Measurements from ENCODE around the gene CDK5RAP1.

CDK5RAP1 gene

DNA sequence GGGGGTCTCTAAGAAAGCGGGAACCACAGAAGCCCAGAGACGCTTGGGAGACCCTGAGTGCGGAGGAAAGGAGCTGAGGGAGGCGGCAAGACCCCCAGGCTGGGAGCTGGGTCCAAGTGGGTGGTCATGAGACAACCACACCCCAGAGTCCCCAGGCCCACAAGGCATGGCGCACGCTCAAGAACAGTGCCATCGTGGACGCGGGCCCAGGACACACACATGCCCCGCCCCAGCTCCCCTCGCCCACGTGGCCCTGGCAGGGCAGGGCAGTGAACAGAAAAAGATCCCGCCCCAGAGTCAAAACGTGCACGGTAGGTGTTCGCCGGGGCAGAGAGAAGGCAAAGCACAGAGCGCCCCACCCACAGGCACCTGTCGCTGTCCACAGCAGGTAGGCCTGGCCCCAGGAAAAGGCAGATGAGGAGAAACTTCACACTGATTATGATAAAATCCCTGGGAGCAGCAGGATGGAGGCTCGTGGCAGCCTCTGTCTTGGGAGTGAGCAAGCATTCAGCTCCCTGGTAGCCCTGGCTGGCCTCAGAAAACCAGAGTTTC, 68.3 kb downstream of the CDK5RAP1 start:
- DNase-seq = no peak

DNA sequence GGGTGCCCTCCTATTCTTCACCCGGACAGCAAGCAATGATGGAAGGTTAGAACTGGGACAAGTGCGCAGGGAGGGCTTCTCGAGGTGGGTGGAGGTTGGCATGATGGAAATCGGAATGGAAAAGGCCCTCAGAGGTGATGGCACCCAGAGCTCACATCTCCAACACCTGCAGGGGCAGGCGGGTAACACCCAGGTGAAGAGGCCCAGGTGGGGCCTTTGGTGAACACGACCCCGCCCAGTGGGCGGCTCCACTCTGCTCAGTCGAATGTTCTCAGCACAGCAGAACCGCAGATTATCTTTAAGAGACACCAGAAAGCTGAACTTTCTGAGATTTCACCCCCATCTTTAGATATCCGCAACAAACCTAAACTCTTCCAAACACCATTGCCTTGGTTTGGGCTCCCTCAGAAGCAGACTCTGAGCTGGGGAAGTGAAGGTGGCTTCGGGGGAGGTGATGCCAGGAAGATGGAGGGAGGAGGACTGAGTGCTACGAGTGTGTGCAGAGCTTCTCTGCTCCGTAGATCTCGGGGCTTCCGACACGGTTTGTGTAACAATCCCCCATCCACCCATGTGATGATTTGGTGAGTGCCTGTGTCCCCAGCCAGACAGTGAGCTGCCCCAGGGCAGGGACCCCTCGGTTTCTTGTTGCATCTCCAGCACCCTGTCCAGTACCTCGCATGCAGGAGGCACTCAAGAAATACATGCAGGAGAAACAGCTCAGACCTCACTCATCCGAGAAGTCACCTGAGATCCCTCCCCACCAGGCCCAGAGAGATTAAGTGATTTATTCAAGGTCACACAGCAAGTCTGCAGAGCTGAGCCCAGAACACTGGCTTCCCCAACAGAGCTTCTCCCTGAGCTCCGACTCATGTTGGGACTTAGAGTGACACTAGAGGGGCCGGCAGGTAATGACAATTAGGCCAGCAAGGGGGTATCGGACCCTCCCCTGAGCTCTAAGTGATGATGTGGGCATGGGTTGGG, 72.9 kb downstream of the CDK5RAP1 start:
- DNase-seq = no peak

DNA sequence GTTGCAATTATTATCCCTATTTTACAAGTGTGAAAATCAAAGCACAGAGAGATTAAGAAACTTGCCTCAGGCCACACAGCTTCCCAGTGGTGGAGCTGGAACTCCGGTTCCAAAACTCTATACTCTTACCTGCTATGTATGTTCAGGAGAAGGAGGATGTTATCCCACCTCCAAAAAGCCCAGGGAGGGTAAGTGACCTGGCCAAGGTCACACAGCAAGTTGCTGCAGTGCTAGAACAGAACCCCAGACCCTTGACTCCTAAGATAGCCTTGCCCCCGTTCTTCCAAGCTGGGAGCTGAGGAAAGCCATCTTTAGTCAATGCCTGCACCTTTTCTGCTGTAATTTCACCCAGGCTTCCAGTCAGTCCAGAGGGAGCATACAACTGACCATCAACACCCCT, 76.0 kb downstream of the CDK5RAP1 start:
- DNase-seq = no peak

DNA sequence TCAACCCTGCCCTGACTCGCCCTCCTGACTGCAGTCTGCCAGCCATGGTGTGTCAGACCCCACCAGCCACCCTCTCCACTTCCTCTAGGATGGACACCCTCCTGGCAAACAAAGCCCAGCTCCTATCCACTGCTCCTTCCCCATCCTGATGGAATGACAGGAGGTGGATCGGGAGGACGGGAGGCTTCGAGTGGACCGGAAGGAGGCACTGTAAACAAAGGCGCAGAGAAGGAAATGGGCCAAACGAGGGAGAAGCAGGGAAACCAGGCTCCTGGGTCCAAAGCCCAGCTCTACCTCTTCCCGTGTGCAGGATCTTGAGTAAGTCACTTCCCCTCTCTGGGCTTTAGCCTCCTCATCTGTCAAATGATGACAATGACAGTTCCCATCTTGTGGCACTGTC, 78.1 kb downstream of the CDK5RAP1 start:
- DNase-seq = no peak

DNA sequence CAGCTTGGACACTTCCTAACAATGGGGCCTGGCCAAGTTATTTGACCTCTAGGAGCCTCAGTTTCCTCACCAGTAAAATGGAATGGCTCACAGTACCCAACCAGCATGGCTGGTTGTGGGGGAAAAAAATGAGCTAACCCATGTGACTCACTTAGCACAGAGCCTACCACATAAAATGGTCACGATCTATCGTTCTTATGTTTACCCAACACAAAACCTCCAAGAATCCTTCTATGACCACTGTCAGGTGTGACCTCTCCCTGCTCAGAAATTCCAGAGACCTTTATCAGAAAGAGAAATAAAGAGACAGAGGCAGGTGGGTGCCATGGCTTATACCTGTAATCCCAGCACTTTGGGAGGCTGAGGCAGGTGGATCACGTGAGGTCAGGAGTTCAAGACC, 78.9 kb downstream of the CDK5RAP1 start:
- DNase-seq = no peak

DNA sequence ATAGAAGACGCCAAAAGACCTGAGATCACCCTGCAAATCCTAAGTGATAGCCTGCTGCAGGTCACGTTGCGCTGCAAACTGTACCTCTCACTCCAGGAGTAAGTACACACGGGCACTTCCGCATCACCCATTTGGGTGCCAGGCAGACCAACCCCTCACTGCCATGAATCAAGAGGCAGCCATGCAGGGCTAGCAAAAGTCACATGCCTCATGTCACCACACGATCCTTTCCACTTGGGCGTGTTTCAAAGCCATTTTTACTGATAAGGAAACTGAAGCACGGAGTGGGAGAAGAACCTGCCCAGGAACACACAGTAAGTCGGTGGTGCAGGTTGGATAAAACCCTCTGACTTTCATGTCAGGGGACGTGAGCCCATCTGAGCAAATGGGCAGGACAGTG, 81.3 kb downstream of the CDK5RAP1 start:
- DNase-seq = no peak

DNA sequence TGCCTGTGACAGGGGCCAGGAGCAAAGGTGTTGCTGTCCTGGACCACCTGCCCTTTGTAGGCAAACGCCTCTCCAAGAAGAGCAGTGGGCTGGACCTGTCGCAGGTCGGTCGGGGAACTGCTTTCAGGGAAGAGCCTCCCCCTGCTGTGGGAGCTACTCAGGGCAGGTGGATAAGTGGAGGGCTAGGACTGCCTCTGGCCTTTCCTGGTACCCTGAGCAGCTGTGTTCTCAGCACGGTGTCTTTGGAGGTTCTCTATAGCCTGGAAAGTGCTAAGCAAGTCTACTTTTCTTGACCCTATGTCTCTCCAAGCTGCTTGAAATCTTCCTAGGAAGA, 83.3 kb downstream of the CDK5RAP1 start:
- no peak for DNase-seq

DNA sequence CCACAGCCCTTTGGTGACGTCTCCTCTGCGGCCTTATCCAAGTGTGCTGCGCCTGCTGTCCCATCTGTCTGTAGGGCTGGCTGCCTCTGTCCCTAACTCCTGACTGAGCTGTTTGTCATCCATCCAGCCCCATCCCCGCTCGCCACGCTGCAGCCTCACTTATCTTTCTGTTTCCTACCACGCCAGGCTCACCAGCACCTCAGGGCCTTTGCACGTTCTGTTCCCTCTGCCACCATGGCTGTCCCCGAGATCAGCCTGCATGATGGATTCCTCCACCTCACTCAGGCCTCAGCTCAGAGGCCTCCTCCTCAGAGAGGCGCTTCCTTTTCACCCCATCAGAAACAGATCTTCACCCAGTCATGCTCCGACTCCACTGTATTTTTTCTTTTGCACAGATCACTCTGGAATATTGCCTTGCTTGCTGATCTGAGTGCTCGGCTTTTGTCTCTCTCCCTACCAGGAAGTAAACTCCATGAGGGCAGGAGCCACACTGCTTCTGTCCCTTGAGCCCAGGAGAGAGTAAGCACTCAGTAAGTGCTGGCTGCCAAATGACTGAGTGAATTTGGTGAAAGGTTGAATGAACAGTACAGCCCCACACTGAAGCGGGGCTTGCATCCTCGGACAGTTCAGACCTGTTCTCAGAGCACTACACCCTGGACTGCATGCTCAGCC, 83.8 kb downstream of the CDK5RAP1 start:
- no peak for DNase-seq

DNA sequence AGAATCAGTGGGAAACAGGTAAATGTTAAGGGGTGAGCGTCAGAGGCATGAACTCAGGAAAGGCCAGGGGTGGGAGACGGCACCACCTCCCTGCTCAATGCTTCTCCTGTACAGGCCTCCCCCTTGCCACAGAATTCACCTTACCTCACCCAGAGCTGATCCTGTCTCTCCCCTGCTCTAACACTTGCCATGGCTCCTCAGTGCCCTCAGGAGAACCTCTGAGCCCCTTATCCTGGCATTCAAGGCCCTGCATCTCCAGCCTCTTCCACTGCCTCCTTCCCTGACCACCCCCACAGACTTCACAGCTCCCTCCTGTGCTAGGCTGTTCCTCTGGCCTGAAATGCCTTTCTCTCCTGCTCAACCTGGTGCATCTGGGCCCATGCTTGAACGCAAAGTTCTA, 84.4 kb downstream of the CDK5RAP1 start:
- no peak for DNase-seq

DNA sequence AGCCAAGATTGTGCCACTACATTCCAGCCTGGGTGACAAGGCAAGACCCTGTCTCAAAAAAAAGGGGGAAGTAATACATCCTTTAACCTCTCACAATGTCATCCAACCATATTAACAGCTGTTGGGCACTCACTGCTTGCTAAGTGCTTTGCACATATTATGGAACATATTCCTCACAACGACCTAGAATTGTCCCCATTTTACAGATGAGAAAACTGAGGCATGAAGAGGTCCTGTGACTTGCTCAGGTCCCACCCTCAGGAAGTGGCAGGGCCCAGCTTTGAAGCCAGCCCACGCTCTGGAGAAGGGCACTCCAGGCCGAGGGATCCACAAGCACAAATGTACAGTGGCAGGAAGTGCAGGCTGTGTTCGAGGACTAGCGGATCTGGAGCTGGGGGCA, 85.0 kb downstream of the CDK5RAP1 start:
- DNase-seq = no peak

DNA sequence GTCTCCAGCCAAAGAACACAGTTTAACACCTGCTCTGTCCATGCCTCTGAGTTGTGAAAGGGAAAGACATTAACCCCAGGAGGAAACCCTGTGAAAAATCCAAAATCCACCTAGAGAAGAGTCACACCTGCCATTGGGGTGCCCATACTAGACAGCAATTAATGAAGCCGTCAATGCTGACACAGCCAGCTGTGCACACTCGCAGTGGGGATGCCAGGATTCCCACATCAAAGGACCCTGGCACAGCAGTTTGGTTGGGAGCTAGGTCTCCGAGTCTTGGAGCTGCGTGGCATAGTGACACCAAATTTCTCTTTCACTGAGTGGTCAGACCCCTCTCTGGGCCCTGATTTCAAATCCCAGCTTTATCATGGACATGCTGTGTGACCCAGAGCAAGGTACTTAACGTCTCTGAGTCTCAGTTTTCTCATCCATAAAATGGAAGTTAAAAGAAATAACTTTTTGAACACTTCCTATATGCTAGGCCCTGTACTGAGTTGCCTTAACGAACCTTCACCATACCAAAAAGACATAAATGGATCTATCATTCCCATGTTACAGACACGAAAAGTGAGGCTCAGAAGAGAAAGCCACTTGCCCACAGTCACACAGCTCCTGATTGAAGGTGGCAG, 87.5 kb downstream of the CDK5RAP1 start:
- no peak for DNase-seq

DNA sequence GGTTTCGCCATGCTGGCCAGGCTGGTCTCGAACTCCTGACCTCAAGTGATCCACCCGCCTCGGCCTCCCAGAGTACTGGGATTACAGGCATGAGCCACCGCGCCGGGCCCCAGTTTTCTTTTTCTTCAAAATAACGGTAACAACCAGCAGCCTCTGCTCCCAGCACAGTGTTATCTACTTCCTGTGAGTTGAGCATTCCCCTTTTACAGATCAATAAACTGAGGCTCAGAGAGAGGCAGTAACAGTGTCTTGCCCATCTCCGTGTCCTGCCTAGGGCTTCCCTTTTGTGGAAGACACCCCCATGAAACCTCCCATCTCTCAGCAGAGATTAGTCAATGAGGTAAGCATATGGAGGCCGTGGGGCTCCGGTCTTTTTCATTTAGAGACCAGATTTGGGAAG, 88.7 kb downstream of the CDK5RAP1 start:
- DNase-seq = no peak

DNA sequence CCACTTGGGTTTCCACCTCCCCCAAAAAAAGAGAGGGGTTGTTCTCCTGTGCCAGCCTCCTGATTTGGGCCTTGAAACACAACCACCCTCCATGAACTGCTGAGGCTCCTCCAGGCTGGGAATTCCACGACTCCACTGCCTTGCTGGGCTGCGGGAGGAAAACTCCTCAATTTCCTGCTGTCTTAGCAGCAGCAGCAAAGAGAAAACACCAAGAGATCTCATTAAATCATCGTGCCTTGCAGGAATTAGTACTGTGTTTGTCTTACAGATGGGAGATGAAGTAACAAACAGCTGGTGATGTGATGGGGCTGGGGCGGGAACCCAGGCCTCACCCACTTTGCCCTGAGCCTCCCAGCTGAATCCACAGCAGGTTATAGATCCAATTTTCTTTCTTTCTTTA, 89.3 kb downstream of the CDK5RAP1 start:
- DNase-seq = no peak

DNA sequence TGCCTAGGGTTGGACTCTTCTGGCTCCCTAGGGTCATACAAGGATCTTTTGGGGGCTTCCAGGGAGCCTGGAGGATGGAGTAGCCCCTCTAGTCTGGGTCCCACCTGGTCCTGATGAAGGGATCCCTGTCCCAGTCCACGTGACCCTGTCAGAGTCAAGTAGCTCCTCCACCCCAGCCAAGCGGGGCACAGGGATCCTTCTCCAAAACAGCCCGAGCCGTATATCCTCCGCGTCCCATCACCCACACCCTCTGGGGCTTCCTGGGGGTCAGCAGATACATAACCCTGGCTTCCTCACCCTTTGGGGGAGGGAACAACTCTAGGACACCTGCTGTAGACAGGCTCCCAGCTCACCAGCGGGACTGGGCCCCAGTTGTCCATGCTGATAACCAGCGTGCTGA, 90.3 kb downstream of the CDK5RAP1 start:
- DNase-seq = no peak

DNA sequence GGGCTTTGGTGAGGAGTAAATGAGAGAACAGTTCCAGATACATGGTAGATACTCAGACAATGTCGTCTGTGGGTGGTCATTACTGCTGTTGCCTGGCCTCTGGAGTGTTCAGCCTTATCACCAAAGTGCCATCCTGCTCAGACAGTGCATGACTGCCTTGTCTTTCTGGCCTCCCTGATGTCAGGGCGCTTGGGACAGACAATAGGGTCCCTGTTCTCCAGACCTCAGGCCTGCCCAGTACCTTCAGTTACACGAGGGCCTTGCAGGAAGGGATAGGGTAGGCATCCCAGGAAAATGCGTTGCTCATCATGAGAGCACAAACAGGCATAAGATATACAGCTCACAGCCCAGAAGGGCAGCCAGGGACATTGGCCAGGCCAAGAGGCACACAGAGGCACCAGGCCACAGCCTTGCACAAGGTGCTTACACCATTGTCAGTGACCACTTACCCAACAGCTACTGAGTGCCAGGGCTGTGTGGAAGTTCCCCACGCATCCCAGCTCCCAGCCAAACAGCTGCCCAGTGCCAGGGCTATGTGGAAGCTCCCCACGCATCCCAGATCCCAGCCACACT, 90.9 kb downstream of the CDK5RAP1 start:
- no peak for DNase-seq

DNA sequence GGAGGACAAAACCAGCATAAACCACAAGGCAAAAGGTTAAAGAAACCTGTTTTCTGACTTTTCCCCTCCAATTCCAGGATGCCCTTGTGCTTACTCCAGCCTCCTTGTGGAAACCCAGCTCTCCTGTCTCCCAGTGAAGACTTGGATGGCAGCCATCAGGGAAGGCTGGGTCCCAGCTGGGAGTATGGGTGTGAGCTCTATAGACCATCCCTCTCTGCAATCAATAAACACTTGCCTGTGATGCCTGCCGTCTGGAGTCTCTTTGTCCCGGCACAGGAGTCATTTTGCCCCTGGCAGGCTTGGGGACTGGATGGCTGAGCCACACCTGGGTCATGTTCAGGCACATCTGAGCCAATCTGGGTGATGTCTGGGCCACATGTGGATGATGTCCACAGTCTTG, 91.7 kb downstream of the CDK5RAP1 start:
- no peak for DNase-seq
